ENCODE measurements around the gene SKAP1. TPM values are rescaled to one million over a fixed set of nuclear protein-coding genes. Genes with fewer than 3 reads are reported as not detected.

The SKAP1 gene
- total RNA-seq, 6 experiments from 2014 or later, result 4.5 to 51.0 (median 17.5) TPM

- H3K9me3 ChIP-seq, result no peaks in the 10 kb centered on the region
- H3K27me3 ChIP-seq, result peaks cover 0 to 9% of the 10 kb centered on the region in 2 donors
- no peak overlapping the region for H3K4me3 ChIP-seq
- no peak for DNase-seq
- no peak for TF ChIP-seq POLR2A (IDR thresholded peaks at IDR 0.05)
- TF ChIP-seq, protein P1, sequence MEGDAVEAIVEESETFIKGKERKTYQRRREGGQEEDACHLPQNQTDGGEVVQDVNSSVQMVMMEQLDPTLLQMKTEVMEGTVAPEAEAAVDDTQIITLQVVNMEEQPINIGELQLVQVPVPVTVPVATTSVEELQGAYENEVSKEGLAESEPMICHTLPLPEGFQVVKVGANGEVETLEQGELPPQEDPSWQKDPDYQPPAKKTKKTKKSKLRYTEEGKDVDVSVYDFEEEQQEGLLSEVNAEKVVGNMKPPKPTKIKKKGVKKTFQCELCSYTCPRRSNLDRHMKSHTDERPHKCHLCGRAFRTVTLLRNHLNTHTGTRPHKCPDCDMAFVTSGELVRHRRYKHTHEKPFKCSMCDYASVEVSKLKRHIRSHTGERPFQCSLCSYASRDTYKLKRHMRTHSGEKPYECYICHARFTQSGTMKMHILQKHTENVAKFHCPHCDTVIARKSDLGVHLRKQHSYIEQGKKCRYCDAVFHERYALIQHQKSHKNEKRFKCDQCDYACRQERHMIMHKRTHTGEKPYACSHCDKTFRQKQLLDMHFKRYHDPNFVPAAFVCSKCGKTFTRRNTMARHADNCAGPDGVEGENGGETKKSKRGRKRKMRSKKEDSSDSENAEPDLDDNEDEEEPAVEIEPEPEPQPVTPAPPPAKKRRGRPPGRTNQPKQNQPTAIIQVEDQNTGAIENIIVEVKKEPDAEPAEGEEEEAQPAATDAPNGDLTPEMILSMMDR (IDR thresholded peaks at IDR 0.05), result peak; percentile 48 to 76 (median 67)
- no peak overlapping the region for H3K27ac ChIP-seq
- ATAC-seq, result peak in 3 of 4 donors; percentile 28 to 31 (median 31)
- intact Hi-C loops (cut with DNase I), result no loop called here
- no peaks in the 10 kb centered on the region for H3K4me1 ChIP-seq
- H3K36me3 ChIP-seq, result no peaks in the 10 kb centered on the region
Measured at GRCh38 chr17:48351911-48352332, 78.1 kb downstream of the SKAP1 start.

DNA sequence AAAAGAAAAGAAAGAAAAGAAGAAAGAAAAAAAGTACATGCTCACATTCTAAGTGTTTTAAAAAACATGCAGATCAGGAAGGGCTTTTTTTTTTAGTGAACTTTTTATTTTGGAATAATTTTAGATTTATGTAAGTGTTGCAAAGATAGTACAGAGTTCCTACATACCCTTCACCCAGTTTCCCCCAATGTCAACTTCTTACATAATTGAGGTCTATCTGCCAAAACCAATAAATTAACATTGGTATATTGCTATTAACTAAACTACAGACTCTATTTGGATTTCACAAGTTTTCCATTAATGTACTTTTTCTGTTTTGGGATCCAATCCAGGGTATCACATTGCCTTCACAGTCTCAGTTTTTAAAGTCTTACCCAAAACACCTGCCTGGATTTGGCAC is 81.7 kb downstream of the SKAP1 start:
- Histone ChIP-seq H3K4me1 (no peaks in the 10 kb centered on the region), H3K27me3 (peaks cover 0 to 9% of the 10 kb centered on the region in 2 donors), H3K36me3 (no peaks in the 10 kb centered on the region), H3K27ac (no peak overlapping the region), H3K9me3 (no peaks in the 10 kb centered on the region), H3K4me3 (no peak overlapping the region)
- intact Hi-C loops (cut with DNase I), result loop anchor here in 1 of 2 donors (10.0 kb wide), 1 partner anchor 266 kb away; the partner anchor contains the start of genes HOXB7 and HOXB8
- TF ChIP-seq POLR2A (IDR thresholded peaks at IDR 0.05), result no peak
- TF ChIP-seq, protein P1 (IDR thresholded peaks at IDR 0.05), result no peak
- ATAC-seq (no peak), DNase-seq (no peak)

- TF ChIP-seq POLR2A (IDR thresholded peaks at IDR 0.05), result no peak
- TF ChIP-seq, protein P1 (IDR thresholded peaks at IDR 0.05), result no peak
- no peak overlapping the region for H3K4me3 ChIP-seq
- DNase-seq (no peak), ATAC-seq (no peak)
- no peak overlapping the region for H3K27ac ChIP-seq
- H3K4me1 ChIP-seq, result no peaks in the 10 kb centered on the region
- peaks cover 0 to 9% of the 10 kb centered on the region in 2 donors for H3K27me3 ChIP-seq
- no peaks in the 10 kb centered on the region for H3K36me3 ChIP-seq
- no peaks in the 10 kb centered on the region for H3K9me3 ChIP-seq
- intact Hi-C loops (cut with DNase I), result loop anchor here in 1 of 2 donors (10.0 kb wide), 1 partner anchor 268 kb away; the partner anchor contains the start of genes HOXB7 and HOXB8
Measured at GRCh38 chr17:48347177-48347576, 82.8 kb downstream of the SKAP1 start.

GRCh38 chr17:48344251-48344650 is 85.8 kb downstream of the SKAP1 start:
- no peak overlapping the region for H3K27ac ChIP-seq

More at GRCh38 chr17:48344251-48344650, 85.8 kb downstream of the SKAP1 start:
- no peaks in the 10 kb centered on the region for H3K36me3 ChIP-seq
- no peak for DNase-seq
- H3K4me1 ChIP-seq, result no peaks in the 10 kb centered on the region
- H3K27me3 ChIP-seq, result no peaks in the 10 kb centered on the region
- intact Hi-C loops (cut with DNase I), result loop anchor here in 1 of 2 donors (10.0 kb wide), 1 partner anchor 271 kb away; the partner anchor contains the start of genes HOXB7 and HOXB8
- no peaks in the 10 kb centered on the region for H3K9me3 ChIP-seq
- TF ChIP-seq, protein P1 (IDR thresholded peaks at IDR 0.05), result no peak
- TF ChIP-seq POLR2A (IDR thresholded peaks at IDR 0.05), result no peak
- no peak for ATAC-seq
- no peak overlapping the region for H3K4me3 ChIP-seq
